Epithelial cell of proximal tubule (primary cell): ENCODE measurements around the gene GPR84. TPM values are rescaled to one million over a fixed set of nuclear protein-coding genes. Genes with fewer than 3 reads are reported as not detected.
A peak's percentile ranks its signal among the peaks of the same experiment; 100 is the strongest.

ENCODE experiments used
- DNase-seq: peaks from one replicate; pipeline ENCODE4 v3.0.0-alpha.2; 2011; ENCODE audit warnings: low read depth
- H3K4me3 ChIP-seq: 2 replicates; pipeline ENCODE4 v1.5.1; 2011; ENCODE audit warnings: low read depth, mild to moderate bottlenecking, low read length
- total RNA-seq: library from RNA; depleted of rRNA; stranded (reverse); fragments of >200 nt; gene quantifications from 2 replicates; pipeline ENCODE4 v1.2.3, GENCODE V29; 2015
- TF ChIP-seq, protein P1 (sequence below): conservative IDR thresholded peaks from 2 replicates; pipeline ENCODE4 v1.5.1; 2012; ENCODE audit warnings: low read depth, mild to moderate bottlenecking, low read length

GPR84 gene
- total RNA-seq, 1 donor from 2014 or later, result not detected

DNA sequence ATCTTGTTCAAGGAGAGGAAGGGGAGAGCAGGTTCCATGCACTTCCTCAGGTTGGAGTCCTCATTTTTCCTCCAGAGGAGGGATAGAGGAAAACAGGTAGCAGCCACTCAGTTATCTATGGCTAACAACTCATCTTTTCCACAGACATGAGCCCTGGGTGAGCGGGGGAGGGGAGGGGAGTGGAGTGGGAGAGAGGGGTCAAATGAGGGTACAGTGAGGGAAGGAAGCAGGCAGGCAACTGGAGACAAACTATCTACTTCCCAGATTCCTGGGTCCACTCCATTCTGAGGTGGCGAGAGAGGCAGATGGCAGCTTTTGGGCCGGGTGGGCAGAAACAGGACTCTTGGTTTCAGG is 22.8 kb upstream of the GPR84 start:
- no peak overlapping the region for H3K4me3 ChIP-seq
- DNase-seq, result no peak
- TF ChIP-seq, protein P1, sequence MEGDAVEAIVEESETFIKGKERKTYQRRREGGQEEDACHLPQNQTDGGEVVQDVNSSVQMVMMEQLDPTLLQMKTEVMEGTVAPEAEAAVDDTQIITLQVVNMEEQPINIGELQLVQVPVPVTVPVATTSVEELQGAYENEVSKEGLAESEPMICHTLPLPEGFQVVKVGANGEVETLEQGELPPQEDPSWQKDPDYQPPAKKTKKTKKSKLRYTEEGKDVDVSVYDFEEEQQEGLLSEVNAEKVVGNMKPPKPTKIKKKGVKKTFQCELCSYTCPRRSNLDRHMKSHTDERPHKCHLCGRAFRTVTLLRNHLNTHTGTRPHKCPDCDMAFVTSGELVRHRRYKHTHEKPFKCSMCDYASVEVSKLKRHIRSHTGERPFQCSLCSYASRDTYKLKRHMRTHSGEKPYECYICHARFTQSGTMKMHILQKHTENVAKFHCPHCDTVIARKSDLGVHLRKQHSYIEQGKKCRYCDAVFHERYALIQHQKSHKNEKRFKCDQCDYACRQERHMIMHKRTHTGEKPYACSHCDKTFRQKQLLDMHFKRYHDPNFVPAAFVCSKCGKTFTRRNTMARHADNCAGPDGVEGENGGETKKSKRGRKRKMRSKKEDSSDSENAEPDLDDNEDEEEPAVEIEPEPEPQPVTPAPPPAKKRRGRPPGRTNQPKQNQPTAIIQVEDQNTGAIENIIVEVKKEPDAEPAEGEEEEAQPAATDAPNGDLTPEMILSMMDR, result no peak

DNA sequence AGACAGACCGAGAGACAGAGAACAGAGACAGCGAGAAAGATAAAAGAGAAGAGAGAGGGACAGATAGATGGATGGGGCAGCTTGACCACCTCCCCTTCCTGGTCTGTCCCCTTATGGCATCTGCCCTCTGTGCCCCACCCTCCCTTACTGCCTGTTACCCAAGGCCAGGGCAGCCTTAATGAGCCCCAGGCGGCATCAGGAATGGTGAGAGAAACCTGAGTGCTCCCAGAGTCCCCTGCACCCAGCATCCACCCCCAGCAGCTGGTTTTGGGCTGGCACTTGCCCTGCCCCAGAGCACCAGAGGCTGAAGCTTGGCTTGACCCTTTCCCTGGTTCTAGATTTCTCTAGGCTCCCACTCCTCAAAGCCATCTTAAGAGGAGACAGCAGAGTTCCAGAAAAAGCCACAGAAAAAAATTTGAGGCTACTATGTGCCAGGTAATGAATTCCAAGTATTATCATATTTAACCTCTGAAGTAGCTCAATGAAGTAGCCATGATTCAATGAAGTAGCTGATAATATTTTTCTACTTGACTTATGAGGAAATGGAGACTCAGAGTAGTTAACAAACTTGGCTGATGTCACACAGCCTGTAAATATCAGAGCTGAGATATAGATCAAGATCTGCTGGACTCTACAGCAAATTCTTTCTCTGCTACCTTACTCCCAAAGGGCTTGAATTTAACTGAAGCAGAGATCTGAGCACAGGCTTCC is 22.3 kb upstream of the GPR84 start:
- H3K4me3 ChIP-seq, result no peak overlapping the region
- TF ChIP-seq, protein P1, result no peak
- DNase-seq, result no peak

DNA sequence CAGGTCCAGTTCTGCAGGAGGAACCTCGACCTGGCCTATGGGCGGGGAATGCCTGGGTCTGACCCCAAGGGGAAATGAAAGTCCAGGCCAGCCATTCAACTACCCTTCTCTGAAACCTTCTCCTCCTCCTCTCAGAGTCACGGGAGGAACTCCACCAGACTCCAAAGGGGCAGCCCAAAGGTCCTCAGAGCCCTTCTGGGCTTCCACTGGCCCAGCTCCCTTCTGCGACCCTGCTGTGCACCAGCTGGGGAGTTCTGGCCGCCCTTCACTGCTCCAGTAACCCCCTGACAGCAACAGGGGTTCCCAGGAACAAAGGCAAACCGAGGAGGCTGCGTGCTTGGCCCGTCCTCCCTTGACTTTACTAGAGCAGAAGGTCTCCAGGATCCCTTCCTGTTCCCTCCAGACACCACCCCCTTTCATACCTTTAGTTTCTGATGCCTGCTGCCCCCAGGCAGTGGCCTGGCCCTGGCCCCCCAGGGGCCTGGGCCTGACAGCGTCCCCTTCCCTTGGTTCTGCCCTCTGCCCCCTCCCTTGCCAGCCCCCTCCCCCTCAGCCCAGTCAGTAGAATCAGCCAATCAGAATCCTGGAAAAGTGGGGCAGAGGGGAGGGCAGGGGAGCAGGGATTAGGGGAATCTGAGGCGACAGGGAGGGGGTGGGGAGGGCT is 21.1 kb upstream of the GPR84 start:
- TF ChIP-seq, protein P1, result no peak
- no peak overlapping the region for H3K4me3 ChIP-seq
- DNase-seq, result no peak

DNA sequence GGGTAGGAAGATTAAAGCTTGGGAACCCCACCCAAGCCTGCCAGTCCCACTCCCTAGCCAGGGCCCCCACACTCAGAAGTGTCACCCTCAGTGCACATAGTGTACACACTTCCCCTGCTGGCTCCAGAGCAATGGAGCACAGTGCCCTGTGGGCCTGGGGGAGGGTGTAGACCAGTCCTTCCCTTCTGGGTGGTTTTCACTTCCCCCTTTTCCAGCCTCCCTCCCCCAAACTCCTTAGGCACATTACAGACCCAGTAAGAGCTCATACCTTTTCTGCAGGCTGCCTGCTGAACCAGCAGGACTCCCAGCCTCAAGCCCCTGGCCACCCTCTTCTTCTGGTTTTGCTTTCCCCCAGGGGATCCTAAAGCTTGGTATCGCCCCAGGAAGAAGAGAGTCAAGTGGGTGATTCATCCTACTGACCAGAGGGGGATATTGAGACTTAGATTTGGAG is 20.3 kb upstream of the GPR84 start, which contains the start of gene ZNF385A:
Gene ZNF385A (minus strand): TSS at position 143 of the 451 bp plus-strand sequence. CDS start 219 bp downstream, outside the sequence.
- TF ChIP-seq, protein P1, result no peak
- DNase-seq, result no peak
- H3K4me3 ChIP-seq, result no peak within 1 kb of the TSS

DNA sequence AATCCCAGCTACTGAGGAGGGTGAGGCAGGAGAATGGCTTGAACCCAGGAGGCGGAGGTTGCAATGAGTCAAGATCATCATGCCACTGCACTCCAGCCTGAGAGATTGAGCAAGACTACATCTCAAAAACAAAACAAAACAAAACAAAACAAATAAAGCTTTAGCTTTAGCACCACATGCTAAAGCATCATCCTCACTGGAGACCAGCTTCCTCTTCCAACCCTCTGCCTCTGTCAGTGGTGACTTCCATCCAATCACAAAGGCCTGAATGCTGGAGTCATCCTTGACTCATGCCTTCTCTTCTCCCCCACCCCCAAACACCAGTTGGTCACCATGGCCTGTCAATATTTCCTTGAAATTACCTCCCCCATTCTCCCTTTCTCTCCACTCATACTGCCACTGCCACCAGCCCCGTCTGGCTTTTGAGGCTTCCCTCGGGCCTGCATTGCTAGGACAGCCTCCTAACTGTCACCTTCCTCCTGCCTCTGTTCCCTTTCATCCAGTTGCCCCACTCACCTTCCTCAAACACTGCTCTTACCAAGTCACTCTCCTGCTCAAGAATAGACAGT is 18.8 kb upstream of the GPR84 start:
- TF ChIP-seq, protein P1, result no peak
- peak; percentile 56 for DNase-seq
- no peak overlapping the region for H3K4me3 ChIP-seq

DNA sequence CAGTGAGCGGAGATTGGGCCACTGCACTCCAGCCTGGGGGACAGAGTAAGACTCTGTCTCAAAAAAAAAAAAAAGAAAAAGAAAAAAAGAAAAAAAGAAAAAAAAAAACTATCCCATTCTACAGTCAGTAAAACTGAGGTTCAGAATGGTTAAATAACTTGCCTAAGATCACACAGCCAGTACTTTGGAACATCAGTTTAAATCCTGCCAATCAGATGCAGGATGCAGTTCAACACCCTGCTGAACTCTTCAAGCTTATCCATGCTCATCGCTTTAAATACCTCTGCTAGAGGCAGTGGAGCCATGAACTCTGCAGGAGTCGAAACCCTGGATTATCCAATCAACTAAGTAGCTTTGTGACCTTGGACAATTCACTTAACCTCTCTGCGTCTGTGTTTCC is 16.9 kb upstream of the GPR84 start:
- no peak overlapping the region for H3K4me3 ChIP-seq
- TF ChIP-seq, protein P1, result no peak
- no peak for DNase-seq
